HepG2 (cell line): ENCODE results near the gene OR2V2. TPM values are rescaled to one million over a fixed set of nuclear protein-coding genes. Genes with fewer than 3 reads are reported as not detected.

Source experiments
- ATAC-seq: fragments of 200-7000 bp; cut with Tn5 transposase; 3 replicates; pipeline ENCODE4 v1.9.1; 2020; ENCODE audit warnings: mild to moderate bottlenecking, moderate library complexity
- BruUV-seq: library from RNA; stranded (reverse); fragments of 400-500 nt; replicated peaks from 2 replicates; lab custom pipeline; 2021; lab: Mats Ljungman, UMichigan
- CTCF ChIA-PET: fragments of 300-600 bp; formaldehyde crosslinking; extraction: SDS; loops from one replicate; lab custom pipeline; 2021; ENCODE audit warnings: low total read pairs, inconsistent platforms, low intra/inter-chr PET ratio; lab: Yijun Ruan, JAX
- POLR2A ChIA-PET: fragments of 350-600 bp; sonication (Branson Sonifier 250); formaldehyde crosslinking; loops from one replicate; lab custom pipeline; 2020; ENCODE audit warnings: antibody characterized with exemption, inconsistent platforms; lab: Yijun Ruan, JAX
- DNase-seq: peaks from one replicate; pipeline ENCODE4 v3.0.0-alpha.2; 2015; ENCODE audit warnings: low spot score
- FAIRE-seq: peaks from 3 replicates; lab custom pipeline; 2011; peaks lifted over from hg19 to GRCh38; lab: Jason Lieb, UNC
- H2AFZ ChIP-seq: one replicate; pipeline ENCODE4 v1.6.1; 2011; ENCODE audit warnings: low read length, inconsistent platforms
- H3K27ac ChIP-seq: fragments of 300-600 bp; 3 replicates; pipeline ENCODE4 v1.8.0; 2011; ENCODE audit warnings: mixed run types, mild to moderate bottlenecking, mixed read lengths, low read length, inconsistent platforms; ENCODE audit not compliant: insufficient read depth; ENCODE audit errors: extremely low read length
- H3K27me3 ChIP-seq, 2 experiments: fragments of 200-600 bp in 1 of 2; 2 replicates in 1 of 2; 3 replicates in 1 of 2; pipeline versions ENCODE4 v1.6.0 to v1.8.0; 2011; ENCODE audit warnings: low read length in 2 of 2, mild to moderate bottlenecking in 2 of 2, moderate library complexity in 2 of 2, inconsistent platforms in 1 of 2; ENCODE audit not compliant: insufficient read depth in 2 of 2, control insufficient read depth in 1 of 2
- H3K36me3 ChIP-seq, 2 experiments: fragments of 200-600 bp in 1 of 2; replicated peaks in 1 of 2; 2 replicates in 1 of 2; 3 replicates in 1 of 2; pipeline versions ENCODE4 v1.5.1 to v1.8.0; 2011; ENCODE audit warnings: low read length in 2 of 2, inconsistent platforms in 1 of 2; ENCODE audit not compliant: insufficient read depth in 2 of 2, control insufficient read depth in 1 of 2
- H3K4me1 ChIP-seq: 2 replicates; pipeline ENCODE4 v1.5.1; 2012; ENCODE audit warnings: low read length, inconsistent platforms; ENCODE audit not compliant: insufficient read depth
- H3K4me2 ChIP-seq: 2 replicates; pipeline ENCODE4 v1.6.0; 2011; ENCODE audit warnings: low read depth, low read length, inconsistent platforms
- H3K4me3 ChIP-seq, 3 experiments: fragments of 200-600 bp in 1 of 3; sonication (generic), shearing (Covaris generic) in 1 of 3; replicated peaks in 1 of 3; 2 replicates each; pipeline ENCODE4 v1.5.1; 2011 to 2016; ENCODE audit warnings: low read length in 3 of 3, inconsistent platforms in 2 of 3, low read depth in 2 of 3, mild to moderate bottlenecking in 2 of 3, control low read depth in 1 of 3, mixed read lengths in 1 of 3; ENCODE audit not compliant: insufficient read depth in 1 of 3
- H3K79me2 ChIP-seq: one replicate; pipeline ENCODE4 v1.6.1; 2011; ENCODE audit warnings: low read length, inconsistent platforms; ENCODE audit not compliant: insufficient read depth
- H3K9ac ChIP-seq: 2 replicates; pipeline ENCODE4 v1.6.0; 2011; ENCODE audit warnings: mild to moderate bottlenecking, low read depth, low read length, inconsistent platforms; ENCODE audit not compliant: insufficient read depth
- H3K9me3 ChIP-seq: 2 replicates; pipeline ENCODE4 v1.5.1; 2012; ENCODE audit warnings: mild to moderate bottlenecking, low read length
- H4K20me1 ChIP-seq: 2 replicates; pipeline ENCODE4 v1.6.0; 2011; ENCODE audit warnings: inconsistent platforms, mild to moderate bottlenecking, low read length, moderate library complexity; ENCODE audit not compliant: insufficient read depth
- MED8 ChIP-seq: sonication (generic); formaldehyde crosslinking; IDR thresholded peaks from 2 replicates; pipeline ENCODE4 v1.8.1; 2023; ENCODE audit warnings: mild to moderate bottlenecking, missing genetic modification reagents; ENCODE audit not compliant: insufficient replicate concordance
- PLRG1 ChIP-seq: fragments of 450-650 bp; conservative IDR thresholded peaks from 2 replicates; pipeline ENCODE4 v1.6.1; 2016
- SETDB1 ChIP-seq: sonication (generic); formaldehyde crosslinking; IDR thresholded peaks from 2 replicates; pipeline ENCODE4 v1.5.1; 2020; ENCODE audit warnings: missing genetic modification reagents, mild to moderate bottlenecking, borderline replicate concordance
- SSRP1 ChIP-seq: IDR thresholded peaks from 2 replicates; pipeline ENCODE4 v1.6.1; 2016; ENCODE audit warnings: control low read depth
- XRCC5 ChIP-seq: fragments of 200-400 bp; formaldehyde crosslinking; optimal IDR thresholded peaks from 2 replicates; pipeline ENCODE3; 2017; ENCODE audit warnings: mild to moderate bottlenecking, low read length
- ZBTB38 ChIP-seq: sonication (generic); formaldehyde crosslinking; IDR thresholded peaks from 2 replicates; pipeline ENCODE4 v1.5.1; 2020; ENCODE audit warnings: mild to moderate bottlenecking, missing genetic modification reagents
- ZNF484 ChIP-seq: sonication (generic); formaldehyde crosslinking; IDR thresholded peaks from 2 replicates; pipeline ENCODE4 v1.5.1; 2020; ENCODE audit warnings: mild to moderate bottlenecking, low read depth, missing genetic modification reagents, borderline replicate concordance
- ZSCAN29 ChIP-seq: sonication (generic); formaldehyde crosslinking; conservative IDR thresholded peaks from 2 replicates; pipeline ENCODE4 v1.4.0; 2020; ENCODE audit warnings: mild to moderate bottlenecking, missing genetic modification reagents
- WGBS: methylation state at CpG from one replicate; pipeline ENCODE4 v1.1.6; 2017; ENCODE audit warnings: low lambda C conversion rate; 5-methylcytosine and 5-hydroxymethylcytosine counted together
- in situ Hi-C: cut with HindIII; loops from 2 replicates; pipeline ENCODE4 v1.10.0; 2017; ENCODE audit warnings: low pct_unique_long_range_greater_than_20kb; ENCODE audit not compliant: extremely low pct_ligation_motif_present
- intact Hi-C: fragments of 100-400 bp; cut with micrococcal nuclease; formaldehyde crosslinking; loops from one replicate; pipeline ENCODE4 v1.10.0; 2022; ENCODE audit not compliant: unreplicated experiment
- polyA plus RNA-seq, 8 experiments: library from polyadenylated mRNA; depleted of rRNA in 3 of 8; stranded (reverse) in 7 of 8; unstranded in 1 of 8; fragments of >200 nt; fragmentation: Illumina TruSeq in 4 of 8; extraction: Trizol in 4 of 8; gene quantifications; 2 replicates each; pipeline versions ENCODE4 v1.2.1 to v1.2.3, GENCODE V29; 2011 to 2016; ENCODE audit warnings: low read depth in 4 of 8, missing spikeins in 1 of 8, mixed read lengths in 1 of 8; ENCODE audit not compliant: insufficient read depth in 1 of 8
- total RNA-seq, 5 experiments: library from RNA; depleted of rRNA; stranded (reverse); fragments of >200 nt; fragmentation: Illumina TruSeq; extraction: Trizol; gene quantifications; 2 replicates each; pipeline ENCODE4 v1.2.3, GENCODE V29; 2016; ENCODE audit warnings: low read depth in 1 of 5
- TF ChIP-seq, protein P1 (sequence below): sonication (generic); formaldehyde crosslinking; conservative IDR thresholded peaks from 2 replicates; pipeline ENCODE4 v1.8.0; 2022; ENCODE audit warnings: low read depth, missing genetic modification reagents
- TF ChIP-seq, protein P2 (sequence below): sonication (generic); formaldehyde crosslinking; IDR thresholded peaks from 2 replicates; pipeline ENCODE4 v1.5.1; 2020; ENCODE audit warnings: mild to moderate bottlenecking, missing genetic modification reagents, borderline replicate concordance
- TF ChIP-seq, protein P3 (sequence below): sonication (generic); formaldehyde crosslinking; IDR thresholded peaks from 2 replicates; pipeline ENCODE4 v1.4.0; 2020; ENCODE audit warnings: mild to moderate bottlenecking, missing genetic modification reagents

Gene OR2V2
- total and polyA plus RNA-seq, 2 of the 13 experiments (the other 11 are each of a cell fraction or from before 2014, with no cell fraction given) = not detected

DNA sequence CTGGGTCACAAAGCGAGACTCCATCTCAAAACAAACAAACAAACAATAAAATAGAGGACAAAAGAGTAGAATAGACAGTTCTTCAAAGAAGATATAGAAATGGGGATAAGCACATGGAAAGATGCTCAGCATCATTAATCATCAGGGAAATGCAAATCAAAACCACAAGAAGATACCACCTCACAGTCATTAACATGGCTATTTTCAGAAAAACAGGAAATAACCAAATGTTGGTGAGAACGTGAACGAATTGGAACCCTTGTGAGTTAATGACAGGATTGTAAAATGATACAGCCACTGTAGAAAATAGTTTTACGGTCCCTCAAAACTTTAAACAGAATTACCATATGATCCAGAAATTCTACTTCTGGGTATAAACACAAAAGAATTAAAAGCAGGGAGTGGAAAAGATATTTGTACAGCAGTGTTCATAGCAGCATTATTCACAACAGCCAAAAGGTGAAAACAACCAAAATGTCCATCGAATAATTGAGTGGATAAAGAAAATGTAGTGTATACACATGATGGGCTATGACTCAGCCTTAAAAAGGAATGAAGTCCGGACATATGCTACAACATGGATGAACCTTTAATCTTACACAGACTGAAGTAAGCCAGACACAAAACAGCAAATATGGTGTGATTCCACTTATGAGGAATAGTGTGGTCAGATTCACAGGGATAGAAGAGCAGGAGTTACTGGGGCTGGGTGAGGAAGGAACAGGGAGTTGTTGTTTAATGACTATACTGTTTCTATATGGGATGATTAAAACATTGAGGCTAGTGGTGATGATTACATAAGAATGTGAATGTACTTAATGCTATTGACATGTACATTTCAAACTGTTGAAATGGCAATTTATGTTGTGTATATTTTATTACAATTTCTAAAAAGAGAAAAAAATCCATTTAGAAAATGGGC is 19.7 kb downstream of the OR2V2 start:
- CTCF ChIA-PET = no interaction called here
- WGBS = 28% methylated on average over 6 of the region's 6 CpGs
- no peak overlapping the region for H3K27ac ChIP-seq
- no peaks in the 10 kb centered on the region for H3K79me2 ChIP-seq
- ATAC-seq (no peak), FAIRE-seq (no peak), DNase-seq (no peak)
- H3K27me3 ChIP-seq = peaks cover 0 to 11% of the 10 kb centered on the region in 2 experiments; a peak in 1 of 5 replicates
- H3K4me1 ChIP-seq = peaks cover 46% of the 10 kb centered on the region
- H3K9ac ChIP-seq = no peak overlapping the region
- no peak overlapping the region for H3K4me3 ChIP-seq
- no TSS peak for BruUV-seq
- no peak overlapping the region for H2AFZ ChIP-seq
- no peak overlapping the region for H3K4me2 ChIP-seq
- no peak for TF ChIP-seq PLRG1
- TF ChIP-seq MED8 (CRISPR knock-in tag) = no peak
- TF ChIP-seq ZNF484 (CRISPR knock-in tag) = no peak
- no peak for TF ChIP-seq SSRP1 (CRISPR knock-in tag)
- TF ChIP-seq, protein P1, sequence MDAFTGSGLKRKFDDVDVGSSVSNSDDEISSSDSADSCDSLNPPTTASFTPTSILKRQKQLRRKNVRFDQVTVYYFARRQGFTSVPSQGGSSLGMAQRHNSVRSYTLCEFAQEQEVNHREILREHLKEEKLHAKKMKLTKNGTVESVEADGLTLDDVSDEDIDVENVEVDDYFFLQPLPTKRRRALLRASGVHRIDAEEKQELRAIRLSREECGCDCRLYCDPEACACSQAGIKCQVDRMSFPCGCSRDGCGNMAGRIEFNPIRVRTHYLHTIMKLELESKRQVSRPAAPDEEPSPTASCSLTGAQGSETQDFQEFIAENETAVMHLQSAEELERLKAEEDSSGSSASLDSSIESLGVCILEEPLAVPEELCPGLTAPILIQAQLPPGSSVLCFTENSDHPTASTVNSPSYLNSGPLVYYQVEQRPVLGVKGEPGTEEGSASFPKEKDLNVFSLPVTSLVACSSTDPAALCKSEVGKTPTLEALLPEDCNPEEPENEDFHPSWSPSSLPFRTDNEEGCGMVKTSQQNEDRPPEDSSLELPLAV (CRISPR knock-in tag) = no peak
- TF ChIP-seq ZSCAN29 (CRISPR knock-in tag) = no peak
- no peak for TF ChIP-seq SETDB1
- no peak for TF ChIP-seq XRCC5
- TF ChIP-seq, protein P2, sequence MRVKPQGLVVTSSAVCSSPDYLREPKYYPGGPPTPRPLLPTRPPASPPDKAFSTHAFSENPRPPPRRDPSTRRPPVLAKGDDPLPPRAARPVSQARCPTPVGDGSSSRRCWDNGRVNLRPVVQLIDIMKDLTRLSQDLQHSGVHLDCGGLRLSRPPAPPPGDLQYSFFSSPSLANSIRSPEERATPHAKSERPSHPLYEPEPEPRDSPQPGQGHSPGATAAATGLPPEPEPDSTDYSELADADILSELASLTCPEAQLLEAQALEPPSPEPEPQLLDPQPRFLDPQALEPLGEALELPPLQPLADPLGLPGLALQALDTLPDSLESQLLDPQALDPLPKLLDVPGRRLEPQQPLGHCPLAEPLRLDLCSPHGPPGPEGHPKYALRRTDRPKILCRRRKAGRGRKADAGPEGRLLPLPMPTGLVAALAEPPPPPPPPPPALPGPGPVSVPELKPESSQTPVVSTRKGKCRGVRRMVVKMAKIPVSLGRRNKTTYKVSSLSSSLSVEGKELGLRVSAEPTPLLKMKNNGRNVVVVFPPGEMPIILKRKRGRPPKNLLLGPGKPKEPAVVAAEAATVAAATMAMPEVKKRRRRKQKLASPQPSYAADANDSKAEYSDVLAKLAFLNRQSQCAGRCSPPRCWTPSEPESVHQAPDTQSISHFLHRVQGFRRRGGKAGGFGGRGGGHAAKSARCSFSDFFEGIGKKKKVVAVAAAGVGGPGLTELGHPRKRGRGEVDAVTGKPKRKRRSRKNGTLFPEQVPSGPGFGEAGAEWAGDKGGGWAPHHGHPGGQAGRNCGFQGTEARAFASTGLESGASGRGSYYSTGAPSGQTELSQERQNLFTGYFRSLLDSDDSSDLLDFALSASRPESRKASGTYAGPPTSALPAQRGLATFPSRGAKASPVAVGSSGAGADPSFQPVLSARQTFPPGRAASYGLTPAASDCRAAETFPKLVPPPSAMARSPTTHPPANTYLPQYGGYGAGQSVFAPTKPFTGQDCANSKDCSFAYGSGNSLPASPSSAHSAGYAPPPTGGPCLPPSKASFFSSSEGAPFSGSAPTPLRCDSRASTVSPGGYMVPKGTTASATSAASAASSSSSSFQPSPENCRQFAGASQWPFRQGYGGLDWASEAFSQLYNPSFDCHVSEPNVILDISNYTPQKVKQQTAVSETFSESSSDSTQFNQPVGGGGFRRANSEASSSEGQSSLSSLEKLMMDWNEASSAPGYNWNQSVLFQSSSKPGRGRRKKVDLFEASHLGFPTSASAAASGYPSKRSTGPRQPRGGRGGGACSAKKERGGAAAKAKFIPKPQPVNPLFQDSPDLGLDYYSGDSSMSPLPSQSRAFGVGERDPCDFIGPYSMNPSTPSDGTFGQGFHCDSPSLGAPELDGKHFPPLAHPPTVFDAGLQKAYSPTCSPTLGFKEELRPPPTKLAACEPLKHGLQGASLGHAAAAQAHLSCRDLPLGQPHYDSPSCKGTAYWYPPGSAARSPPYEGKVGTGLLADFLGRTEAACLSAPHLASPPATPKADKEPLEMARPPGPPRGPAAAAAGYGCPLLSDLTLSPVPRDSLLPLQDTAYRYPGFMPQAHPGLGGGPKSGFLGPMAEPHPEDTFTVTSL = no peak
- TF ChIP-seq, protein P3, sequence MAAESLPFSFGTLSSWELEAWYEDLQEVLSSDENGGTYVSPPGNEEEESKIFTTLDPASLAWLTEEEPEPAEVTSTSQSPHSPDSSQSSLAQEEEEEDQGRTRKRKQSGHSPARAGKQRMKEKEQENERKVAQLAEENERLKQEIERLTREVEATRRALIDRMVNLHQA = no peak
- TF ChIP-seq ZBTB38 (CRISPR knock-in tag) = no peak
- no peaks in the 10 kb centered on the region for H3K9me3 ChIP-seq
- no peaks in the 10 kb centered on the region for H3K36me3 ChIP-seq
- in situ Hi-C loops = no loop called here
- no peaks in the 10 kb centered on the region for H4K20me1 ChIP-seq
- intact Hi-C loops = no loop called here
- POLR2A ChIA-PET = no interaction called here
